Measurements from ENCODE around the gene NAT8. TPM values are rescaled to one million over a fixed set of nuclear protein-coding genes. Genes with fewer than 3 reads are reported as not detected.

Gene NAT8
- total and polyA plus RNA-seq, 2 of the 13 experiments (the other 11 are each of a cell fraction or from before 2014, with no cell fraction given), result 1.9 to 12.9 TPM

- TF ChIP-seq, protein P1, sequence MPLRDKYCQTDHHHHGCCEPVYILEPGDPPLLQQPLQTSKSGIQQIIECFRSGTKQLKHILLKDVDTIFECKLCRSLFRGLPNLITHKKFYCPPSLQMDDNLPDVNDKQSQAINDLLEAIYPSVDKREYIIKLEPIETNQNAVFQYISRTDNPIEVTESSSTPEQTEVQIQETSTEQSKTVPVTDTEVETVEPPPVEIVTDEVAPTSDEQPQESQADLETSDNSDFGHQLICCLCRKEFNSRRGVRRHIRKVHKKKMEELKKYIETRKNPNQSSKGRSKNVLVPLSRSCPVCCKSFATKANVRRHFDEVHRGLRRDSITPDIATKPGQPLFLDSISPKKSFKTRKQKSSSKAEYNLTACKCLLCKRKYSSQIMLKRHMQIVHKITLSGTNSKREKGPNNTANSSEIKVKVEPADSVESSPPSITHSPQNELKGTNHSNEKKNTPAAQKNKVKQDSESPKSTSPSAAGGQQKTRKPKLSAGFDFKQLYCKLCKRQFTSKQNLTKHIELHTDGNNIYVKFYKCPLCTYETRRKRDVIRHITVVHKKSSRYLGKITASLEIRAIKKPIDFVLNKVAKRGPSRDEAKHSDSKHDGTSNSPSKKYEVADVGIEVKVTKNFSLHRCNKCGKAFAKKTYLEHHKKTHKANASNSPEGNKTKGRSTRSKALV (CRISPR knock-in tag; IDR thresholded peaks at IDR 0.05), result 0 out of 2 replicates have a peak, but pooled peaks have one; percentile 35
- TF ChIP-seq MIER2 (CRISPR knock-in tag; IDR thresholded peaks at IDR 0.05) (no peak), ZNF674 (CRISPR knock-in tag; IDR thresholded peaks at IDR 0.05; ENCODE audit: low read depth) (no peak), POLR2G (IDR thresholded peaks at IDR 0.05; ENCODE audit: low read depth, low read length) (no peak), MED8 (CRISPR knock-in tag; IDR thresholded peaks at IDR 0.05; ENCODE audit: insufficient replicate concordance) (no peak), HNRNPL (IDR thresholded peaks at IDR 0.05; ENCODE audit: low read depth, low read length) (no peak), ZNF496 (CRISPR knock-in tag; IDR thresholded peaks at IDR 0.05; ENCODE audit: insufficient replicate concordance) (no peak), FOSL2 (CRISPR knock-in tag; IDR thresholded peaks at IDR 0.05) (no peak), ZNF24 (IDR thresholded peaks at IDR 0.05) (no peak), FOXM1 (CRISPR knock-in tag; IDR thresholded peaks at IDR 0.05) (no peak), GABPA (IDR thresholded peaks at IDR 0.05; ENCODE audit: low read depth, low read length) (no peak), GABPA (CRISPR knock-in tag; IDR thresholded peaks at IDR 0.05; ENCODE audit: low read depth) (no peak), SP1 (IDR thresholded peaks at IDR 0.05) (no peak), SP1 (CRISPR knock-in tag; IDR thresholded peaks at IDR 0.05) (no peak), ZNF777 (CRISPR knock-in tag; IDR thresholded peaks at IDR 0.05) (0 out of 2 replicates have a peak, but pooled peaks have one; percentile 31)
- TF ChIP-seq, protein P2, sequence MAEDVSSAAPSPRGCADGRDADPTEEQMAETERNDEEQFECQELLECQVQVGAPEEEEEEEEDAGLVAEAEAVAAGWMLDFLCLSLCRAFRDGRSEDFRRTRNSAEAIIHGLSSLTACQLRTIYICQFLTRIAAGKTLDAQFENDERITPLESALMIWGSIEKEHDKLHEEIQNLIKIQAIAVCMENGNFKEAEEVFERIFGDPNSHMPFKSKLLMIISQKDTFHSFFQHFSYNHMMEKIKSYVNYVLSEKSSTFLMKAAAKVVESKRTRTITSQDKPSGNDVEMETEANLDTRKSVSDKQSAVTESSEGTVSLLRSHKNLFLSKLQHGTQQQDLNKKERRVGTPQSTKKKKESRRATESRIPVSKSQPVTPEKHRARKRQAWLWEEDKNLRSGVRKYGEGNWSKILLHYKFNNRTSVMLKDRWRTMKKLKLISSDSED (CRISPR knock-in tag; IDR thresholded peaks at IDR 0.05), result no peak
- TF ChIP-seq, protein P3, sequence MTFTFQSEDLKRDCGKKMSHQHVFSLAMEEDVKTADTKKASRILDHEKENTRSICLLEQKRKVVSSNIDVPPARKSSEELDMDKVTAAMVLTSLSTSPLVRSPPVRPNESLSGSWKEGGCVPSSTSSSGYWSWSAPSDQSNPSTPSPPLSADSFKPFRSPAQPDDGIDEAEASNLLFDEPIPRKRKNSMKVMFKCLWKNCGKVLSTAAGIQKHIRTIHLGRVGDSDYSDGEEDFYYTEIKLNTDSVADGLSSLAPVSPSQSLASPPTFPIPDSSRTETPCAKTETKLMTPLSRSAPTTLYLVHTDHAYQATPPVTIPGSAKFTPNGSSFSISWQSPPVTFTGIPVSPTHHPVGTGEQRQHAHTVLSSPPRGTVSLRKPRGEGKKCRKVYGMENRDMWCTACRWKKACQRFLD (CRISPR knock-in tag; IDR thresholded peaks at IDR 0.05; ENCODE audit: borderline replicate concordance), result peak; percentile 62; the same call in 1 of the 2 replicates
- TF ChIP-seq, protein P4, sequence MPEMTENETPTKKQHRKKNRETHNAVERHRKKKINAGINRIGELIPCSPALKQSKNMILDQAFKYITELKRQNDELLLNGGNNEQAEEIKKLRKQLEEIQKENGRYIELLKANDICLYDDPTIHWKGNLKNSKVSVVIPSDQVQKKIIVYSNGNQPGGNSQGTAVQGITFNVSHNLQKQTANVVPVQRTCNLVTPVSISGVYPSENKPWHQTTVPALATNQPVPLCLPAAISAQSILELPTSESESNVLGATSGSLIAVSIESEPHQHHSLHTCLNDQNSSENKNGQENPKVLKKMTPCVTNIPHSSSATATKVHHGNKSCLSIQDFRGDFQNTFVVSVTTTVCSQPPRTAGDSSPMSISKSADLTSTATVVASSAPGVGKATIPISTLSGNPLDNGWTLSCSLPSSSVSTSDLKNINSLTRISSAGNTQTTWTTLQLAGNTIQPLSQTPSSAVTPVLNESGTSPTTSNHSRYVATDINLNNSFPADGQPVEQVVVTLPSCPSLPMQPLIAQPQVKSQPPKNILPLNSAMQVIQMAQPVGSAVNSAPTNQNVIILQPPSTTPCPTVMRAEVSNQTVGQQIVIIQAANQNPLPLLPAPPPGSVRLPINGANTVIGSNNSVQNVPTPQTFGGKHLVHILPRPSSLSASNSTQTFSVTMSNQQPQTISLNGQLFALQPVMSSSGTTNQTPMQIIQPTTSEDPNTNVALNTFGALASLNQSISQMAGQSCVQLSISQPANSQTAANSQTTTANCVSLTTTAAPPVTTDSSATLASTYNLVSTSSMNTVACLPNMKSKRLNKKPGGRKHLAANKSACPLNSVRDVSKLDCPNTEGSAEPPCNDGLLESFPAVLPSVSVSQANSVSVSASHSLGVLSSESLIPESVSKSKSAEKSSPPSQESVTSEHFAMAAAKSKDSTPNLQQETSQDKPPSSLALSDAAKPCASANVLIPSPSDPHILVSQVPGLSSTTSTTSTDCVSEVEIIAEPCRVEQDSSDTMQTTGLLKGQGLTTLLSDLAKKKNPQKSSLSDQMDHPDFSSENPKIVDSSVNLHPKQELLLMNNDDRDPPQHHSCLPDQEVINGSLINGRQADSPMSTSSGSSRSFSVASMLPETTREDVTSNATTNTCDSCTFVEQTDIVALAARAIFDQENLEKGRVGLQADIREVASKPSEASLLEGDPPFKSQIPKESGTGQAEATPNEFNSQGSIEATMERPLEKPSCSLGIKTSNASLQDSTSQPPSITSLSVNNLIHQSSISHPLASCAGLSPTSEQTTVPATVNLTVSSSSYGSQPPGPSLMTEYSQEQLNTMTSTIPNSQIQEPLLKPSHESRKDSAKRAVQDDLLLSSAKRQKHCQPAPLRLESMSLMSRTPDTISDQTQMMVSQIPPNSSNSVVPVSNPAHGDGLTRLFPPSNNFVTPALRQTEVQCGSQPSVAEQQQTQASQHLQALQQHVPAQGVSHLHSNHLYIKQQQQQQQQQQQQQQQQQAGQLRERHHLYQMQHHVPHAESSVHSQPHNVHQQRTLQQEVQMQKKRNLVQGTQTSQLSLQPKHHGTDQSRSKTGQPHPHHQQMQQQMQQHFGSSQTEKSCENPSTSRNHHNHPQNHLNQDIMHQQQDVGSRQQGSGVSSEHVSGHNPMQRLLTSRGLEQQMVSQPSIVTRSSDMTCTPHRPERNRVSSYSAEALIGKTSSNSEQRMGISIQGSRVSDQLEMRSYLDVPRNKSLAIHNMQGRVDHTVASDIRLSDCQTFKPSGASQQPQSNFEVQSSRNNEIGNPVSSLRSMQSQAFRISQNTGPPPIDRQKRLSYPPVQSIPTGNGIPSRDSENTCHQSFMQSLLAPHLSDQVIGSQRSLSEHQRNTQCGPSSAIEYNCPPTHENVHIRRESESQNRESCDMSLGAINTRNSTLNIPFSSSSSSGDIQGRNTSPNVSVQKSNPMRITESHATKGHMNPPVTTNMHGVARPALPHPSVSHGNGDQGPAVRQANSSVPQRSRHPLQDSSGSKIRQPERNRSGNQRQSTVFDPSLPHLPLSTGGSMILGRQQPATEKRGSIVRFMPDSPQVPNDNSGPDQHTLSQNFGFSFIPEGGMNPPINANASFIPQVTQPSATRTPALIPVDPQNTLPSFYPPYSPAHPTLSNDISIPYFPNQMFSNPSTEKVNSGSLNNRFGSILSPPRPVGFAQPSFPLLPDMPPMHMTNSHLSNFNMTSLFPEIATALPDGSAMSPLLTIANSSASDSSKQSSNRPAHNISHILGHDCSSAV (CRISPR knock-in tag; IDR thresholded peaks at IDR 0.05; ENCODE audit: borderline replicate concordance), result no peak
These were observed 1.1 kb downstream of the NAT8 start (continued) for GRCh38 chr2:73640946-73641766.
